GM19025 (cell line): Measurements from ENCODE around the gene FRYL.
"Not testable (repeated sequence)": the region's sequence is repeated elsewhere in the genome, so short reads cannot be mapped to it uniquely, and the experiment has no call there.

Experiments
- ATAC-seq: cut with Tn5 transposase; IDR thresholded peaks from one replicate; pipeline ENCODE4 v1.9.1; 2021; ENCODE audit warnings: mild to moderate bottlenecking, low read depth, moderate library complexity; ENCODE audit not compliant: unreplicated experiment

FRYL gene

DNA sequence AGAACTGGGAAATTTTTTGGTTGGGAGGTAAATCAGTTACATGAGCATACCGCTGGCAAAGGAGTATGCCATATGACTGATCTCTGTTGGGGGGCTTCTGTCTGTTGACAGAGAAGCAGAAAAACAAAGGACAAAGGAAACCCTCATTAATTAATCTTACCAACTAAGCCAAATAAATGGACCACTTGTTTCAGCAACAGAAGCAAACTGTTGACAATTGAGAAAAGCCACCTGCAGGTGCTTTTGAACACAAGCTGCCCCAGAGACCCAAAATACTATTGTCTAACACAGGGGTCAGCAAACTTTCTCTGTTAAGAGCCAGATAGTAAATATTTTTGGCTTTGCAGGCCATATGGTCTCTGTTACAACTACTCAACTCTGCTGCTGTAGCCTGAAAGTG lies 7.0 kb upstream of the FRYL start:
- ATAC-seq: no peak

- no peak for ATAC-seq
Observed at GRCh38 chr4:48786549-48786948, 6.5 kb upstream of the FRYL start.

DNA sequence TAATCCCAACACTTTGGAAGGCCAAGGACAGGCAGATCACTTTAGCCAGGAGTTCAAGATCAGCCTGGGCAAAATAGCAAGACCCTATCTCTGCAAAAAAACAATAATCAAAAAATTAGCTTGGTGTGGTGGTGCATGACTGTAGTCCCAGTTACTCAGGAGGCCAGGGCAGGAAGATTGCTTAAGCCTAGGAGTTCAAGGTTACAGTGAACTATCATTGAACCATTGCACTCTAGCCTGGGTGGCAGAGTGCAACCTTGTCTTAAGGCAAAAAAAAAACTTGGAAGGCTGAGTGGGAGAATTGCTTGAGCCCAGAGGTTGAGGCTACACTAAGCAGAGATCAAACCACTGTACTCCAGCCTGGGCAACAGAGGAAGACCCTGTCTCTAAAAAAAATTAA lies 5.2 kb upstream of the FRYL start:
- no peak for ATAC-seq

DNA sequence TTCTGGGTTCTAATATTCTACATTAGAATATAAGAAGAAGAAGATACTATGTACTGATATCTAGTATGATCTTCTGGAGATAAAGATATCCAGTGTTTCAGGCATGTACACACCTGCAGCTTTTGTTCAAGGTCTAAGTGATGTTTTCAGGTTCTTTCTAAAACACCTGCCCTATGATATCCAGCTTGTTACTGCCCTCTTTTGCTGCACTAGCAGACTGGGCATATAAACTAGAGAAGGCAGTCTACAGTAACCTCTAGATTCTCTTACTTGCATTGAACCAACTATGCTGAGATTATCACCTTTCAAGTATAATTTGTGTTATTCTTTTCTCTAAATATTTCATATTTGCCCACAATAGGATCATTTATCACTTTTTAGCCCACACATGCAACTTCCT lies 1.9 kb upstream of the FRYL start:
- ATAC-seq: no peak

DNA sequence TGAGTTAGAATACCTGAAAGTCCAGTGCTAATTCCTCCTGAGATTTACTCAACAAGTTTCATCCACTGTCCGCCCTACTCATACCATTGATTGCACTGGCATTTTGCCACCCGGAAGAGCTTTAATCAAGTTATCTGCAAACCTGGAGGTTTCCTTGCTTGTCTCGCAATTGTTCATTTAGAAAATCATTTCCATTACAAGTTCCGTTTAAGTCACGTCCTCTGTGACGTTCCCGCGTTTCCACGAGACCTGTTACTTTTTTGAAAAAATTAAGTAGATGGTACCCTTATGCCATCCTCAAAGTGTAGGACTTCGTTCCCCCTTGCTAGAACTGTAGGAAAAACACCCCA lies 761 bp upstream of the FRYL start:
- ATAC-seq: no peak

DNA sequence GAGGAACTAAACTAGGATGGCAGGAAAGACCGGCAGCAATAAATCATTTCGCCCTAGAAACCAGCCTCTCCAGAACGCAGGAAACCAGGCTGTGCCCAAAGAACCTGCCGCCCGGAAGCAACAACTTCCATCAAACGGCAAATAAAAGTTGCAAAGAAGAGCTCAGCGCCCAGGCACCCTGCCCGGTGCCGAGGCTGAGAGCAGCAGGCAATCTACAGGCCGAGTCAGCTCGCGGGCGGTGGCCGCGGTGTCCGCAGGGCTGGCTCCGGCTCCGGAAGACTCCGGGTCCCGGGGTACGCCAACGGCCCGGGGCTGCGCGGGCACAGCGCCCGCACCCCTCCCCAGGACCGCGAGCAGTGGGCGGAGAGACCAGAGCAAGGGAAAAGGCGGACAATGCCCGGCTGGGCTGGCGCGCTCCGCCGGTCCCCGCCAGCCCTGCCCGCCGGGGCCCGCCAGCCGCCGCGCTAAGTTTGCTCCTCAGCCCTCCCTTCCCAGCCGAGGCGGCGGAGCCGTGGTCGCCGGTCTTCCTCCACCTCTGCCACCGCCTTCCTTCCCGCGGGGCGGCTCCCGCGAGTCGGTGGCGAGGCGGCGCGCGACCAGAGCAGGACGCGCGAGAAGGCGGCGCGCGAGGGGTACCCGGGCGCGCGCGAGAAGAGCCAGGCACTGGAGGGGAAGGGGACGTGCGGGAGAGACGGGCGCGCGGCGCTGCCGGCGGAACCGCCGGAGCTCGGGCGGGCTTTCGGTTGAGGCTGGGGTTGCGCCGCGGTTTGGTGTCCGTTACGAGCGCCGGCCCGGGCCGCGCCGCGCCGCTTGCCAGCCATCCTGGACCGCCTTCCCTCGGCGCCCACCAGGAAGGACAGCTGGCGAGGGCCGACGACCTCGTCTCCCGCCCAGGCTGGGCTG lies 733 bp downstream of the FRYL start:
- peak; percentile 31 for ATAC-seq

DNA sequence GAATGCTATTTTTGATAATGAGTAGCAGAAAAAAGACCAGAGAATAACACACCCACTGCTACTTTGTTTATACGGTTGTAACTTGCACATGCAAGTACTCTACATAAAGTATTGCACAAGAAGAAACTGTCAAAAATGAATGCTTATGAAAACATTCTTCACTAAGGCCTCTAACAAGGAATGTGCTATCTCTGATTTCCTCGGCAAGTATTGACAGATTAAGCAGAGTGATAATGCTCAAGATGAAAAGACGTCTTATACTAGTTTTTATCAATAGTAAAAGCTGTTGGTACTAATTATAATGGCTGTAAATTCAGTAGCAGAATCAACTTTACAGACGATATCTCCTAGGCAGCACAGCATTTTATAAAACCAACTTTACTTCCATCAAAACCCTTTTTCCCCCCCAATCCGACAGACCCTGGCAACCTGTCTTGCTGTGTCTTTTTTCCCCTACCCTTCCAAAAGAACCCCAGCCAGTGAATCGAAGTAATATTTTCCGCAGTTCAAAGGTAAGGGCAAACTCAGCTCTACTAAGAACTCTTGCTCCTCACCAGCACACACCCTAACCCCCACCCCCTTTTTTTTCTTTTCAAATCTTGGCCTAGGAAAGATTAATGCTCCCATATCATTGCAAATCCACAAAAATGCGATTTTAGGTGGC lies 1.5 kb downstream of the FRYL start:
- no peak for ATAC-seq

GRCh38 chr4:48777739-48778138 lies 2.3 kb downstream of the FRYL start:
- no peak for ATAC-seq

DNA sequence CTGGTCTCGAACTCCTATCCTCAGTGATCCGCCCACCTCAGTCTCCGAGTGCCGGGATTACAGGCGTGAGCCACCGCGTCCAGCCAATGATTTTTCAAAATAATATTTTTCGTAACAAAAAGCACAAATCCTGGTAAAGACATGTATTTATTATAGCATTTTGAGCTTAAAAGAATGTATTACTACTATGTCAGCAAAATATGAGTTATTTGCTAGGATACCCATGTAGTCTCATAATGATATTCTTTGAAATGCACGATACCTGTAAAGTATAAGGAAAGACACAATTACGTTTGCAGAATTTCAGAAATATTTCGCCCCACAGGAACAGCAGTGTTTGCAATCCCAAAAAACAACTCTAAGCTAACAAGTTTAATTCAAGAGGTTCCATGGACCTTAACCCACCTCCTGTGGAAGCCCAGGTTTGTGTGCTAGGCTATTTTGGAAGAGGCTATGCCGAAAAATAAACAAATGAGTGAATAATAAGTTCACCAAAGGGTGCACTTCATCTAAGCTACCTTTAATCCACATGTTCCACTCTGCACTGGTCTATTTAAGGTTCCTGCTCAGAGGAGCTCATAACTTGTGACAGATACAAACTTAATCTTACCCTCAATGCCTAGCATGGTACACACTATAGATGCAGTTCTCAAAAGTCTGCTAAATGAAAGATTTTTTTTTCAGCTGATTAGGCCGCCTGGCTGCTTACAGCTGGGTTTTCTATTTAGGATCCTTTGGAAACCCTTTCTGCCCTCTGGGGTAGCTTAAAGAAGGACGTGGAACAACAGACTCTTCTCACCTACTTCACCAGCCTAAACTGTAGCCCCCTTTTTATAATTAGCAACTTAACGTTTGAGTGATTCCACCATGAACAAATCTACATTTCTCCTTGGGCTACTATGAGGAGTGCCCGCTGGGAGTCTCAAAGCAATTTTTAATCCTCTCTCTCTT lies 5.0 kb downstream of the FRYL start:
- no peak for ATAC-seq

- ATAC-seq: no peak
Observed at GRCh38 chr4:48772556-48772955, 7.5 kb downstream of the FRYL start.

- ATAC-seq: no peak
Observed at GRCh38 chr4:48767055-48767929, 12.8 kb downstream of the FRYL start.

DNA sequence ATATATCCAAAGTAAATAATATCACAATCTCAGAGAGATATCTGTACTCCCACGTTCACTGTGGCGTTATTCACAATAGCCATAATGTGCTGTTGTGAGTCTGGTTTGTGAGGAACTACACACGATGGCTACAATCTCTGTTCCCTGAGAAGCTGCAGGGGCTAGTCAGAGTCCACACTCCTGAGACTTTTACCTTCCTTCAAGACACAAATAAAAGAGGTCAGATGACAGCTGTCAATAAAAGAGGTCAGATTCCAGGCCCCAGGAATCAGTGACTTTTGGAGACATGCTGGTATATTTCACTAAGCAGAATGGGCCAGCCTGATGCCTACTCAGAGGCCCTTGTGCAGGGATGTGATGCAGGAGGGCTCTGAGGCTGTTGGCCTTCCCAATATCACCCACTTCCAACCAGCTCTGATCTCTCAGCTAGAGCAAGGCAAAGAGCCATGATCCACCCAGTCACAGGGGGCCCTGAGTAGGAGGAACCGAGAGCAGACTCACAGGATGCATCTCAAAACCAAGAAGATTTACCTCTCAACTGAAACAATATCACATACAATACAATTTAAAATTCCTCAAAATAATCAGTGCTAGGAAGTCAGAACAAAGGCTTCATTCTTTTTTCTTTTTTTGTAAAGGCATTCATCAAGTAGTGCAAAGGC lies 13.8 kb downstream of the FRYL start:
- no peak for ATAC-seq

DNA sequence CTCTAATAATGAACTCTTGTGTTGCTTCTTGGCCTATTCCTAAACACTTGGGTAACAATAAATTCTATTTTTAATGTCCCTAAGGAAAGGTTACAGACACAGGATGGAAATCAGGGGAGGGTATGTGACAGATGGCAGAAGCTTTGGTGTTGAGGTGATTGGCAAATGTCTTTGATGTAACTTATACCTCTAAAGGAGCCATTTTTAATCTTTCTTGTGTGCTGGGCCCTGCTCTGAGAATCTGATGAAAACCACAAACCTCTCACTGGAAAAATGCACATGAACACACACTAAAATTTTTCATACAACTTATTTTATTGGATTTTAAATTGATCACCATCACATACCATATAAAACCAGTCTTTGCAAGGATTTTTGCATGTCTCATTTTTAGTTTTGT lies 17.7 kb downstream of the FRYL start:
- no peak for ATAC-seq

GRCh38 chr4:48761286-48761685 lies 18.8 kb downstream of the FRYL start:
- no peak for ATAC-seq

- ATAC-seq: not testable (repeated sequence)
Observed at GRCh38 chr4:48758703-48759102, 21.4 kb downstream of the FRYL start.

DNA sequence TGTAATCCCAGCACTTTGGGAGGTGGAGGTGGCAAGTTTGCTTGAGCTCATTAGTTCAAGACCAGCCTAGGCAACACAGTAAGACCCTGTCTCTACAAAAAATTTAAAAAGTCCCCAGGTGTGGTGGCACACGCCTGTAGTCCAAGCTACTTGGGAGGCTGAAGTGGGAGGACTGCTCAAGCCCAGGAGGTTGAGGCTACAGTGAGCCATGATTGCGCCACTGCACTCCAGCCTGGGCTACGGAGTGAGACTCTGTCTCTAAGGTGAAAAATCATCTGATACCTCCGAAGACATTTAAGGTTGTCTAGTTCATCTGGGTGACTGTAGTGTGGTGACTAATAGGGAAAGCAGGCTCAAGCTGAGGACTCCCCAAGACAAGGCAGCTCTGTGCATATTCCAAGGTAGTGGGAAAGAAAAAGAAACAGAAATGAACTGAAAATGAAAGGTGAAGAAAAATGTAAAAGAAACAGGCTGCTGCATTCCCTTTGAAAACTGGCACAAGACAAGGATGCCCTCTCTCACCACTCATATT lies 23.3 kb downstream of the FRYL start:
- ATAC-seq: no peak

GRCh38 chr4:48755281-48755680 lies 24.8 kb downstream of the FRYL start:
- no peak for ATAC-seq

- ATAC-seq: no peak
Observed at GRCh38 chr4:48753159-48753558, 26.9 kb downstream of the FRYL start.

DNA sequence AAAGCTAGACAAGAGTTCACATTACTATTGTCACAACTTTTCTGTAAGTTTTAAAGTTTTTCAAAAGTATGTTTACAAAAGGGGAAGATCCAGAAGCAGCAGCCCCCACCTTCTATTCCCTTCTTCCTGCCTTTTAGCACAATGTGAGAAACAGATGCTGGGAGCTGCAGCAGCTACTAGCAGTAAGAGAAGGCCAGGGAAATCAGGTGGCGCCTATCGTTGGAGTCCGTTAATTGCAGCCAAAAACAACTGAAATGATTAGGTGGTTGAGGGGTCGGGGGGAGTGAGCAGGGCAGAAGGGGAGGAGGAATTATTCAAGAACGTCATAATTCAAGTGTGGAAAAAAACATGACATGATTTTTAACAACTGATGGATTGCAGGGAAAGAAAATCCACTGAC lies 27.4 kb downstream of the FRYL start:
- no peak for ATAC-seq
